Endothelial cell of umbilical vein (primary cell): ENCODE data around the gene GSG1L. TPM values are rescaled to one million over a fixed set of nuclear protein-coding genes. Genes with fewer than 3 reads are reported as not detected.

Experiments
- BruUV-seq: library from RNA; stranded (reverse); fragments of 400-500 nt; replicated peaks from 2 replicates; lab custom pipeline; 2021; lab: Mats Ljungman, UMichigan
- CTCF ChIA-PET: fragments of 300-600, 350-600 bp; sonication (Branson Sonifier 250); formaldehyde crosslinking; loops from one replicate; lab custom pipeline; 2021; ENCODE audit warnings: antibody characterized with exemption, inconsistent platforms; lab: Charles Lee
- POLR2A ChIA-PET: fragments of 300-600, 350-600 bp; sonication (Branson Sonifier 250); formaldehyde crosslinking; loops from one replicate; lab custom pipeline; 2021; ENCODE audit warnings: antibody characterized with exemption, inconsistent platforms; lab: Charles Lee
- DNase-seq: peaks from one replicate; pipeline ENCODE4 v3.0.0-alpha.2; 2011; ENCODE audit warnings: low read depth, low spot score
- FAIRE-seq: peaks from 2 replicates; lab custom pipeline; 2011; peaks lifted over from hg19 to GRCh38; lab: Jason Lieb, UNC
- H2AFZ ChIP-seq: 2 replicates; pipeline ENCODE4 v1.6.0; 2012; ENCODE audit warnings: low read depth, low read length, control low read depth, inconsistent platforms
- H3K27ac ChIP-seq: 2 replicates; pipeline ENCODE4 v1.5.1; 2011; ENCODE audit warnings: low read depth, mild to moderate bottlenecking, control low read depth, low read length, moderate library complexity; ENCODE audit not compliant: insufficient read depth
- H3K27me3 ChIP-seq, 2 experiments: 2 replicates each; pipeline versions ENCODE4 v1.6.0 to v1.6.1; 2011; ENCODE audit warnings: low read length in 2 of 2, mixed read lengths in 1 of 2; ENCODE audit not compliant: control insufficient read depth in 2 of 2, insufficient read depth in 2 of 2
- H3K36me3 ChIP-seq, 2 experiments: 2 replicates in 1 of 2; 3 replicates in 1 of 2; pipeline ENCODE4 v1.5.1; 2011; ENCODE audit warnings: low read length in 2 of 2, mild to moderate bottlenecking in 1 of 2, moderate library complexity in 1 of 2; ENCODE audit not compliant: control insufficient read depth in 2 of 2, insufficient read depth in 2 of 2; ENCODE audit errors: extremely low read depth in 1 of 2
- H3K4me1 ChIP-seq: 3 replicates; pipeline ENCODE4 v1.5.1; 2011; ENCODE audit warnings: mild to moderate bottlenecking, low read length; ENCODE audit not compliant: control insufficient read depth, insufficient read depth; ENCODE audit errors: extremely low read depth
- H3K4me2 ChIP-seq: 2 replicates; pipeline ENCODE4 v1.6.1; 2011; ENCODE audit warnings: low read length, control low read depth, mixed read lengths; ENCODE audit not compliant: insufficient read depth
- H3K4me3 ChIP-seq, 3 experiments: fragments of 200-600 bp in 1 of 3; sonication (generic), shearing (Covaris generic) in 1 of 3; replicated peaks in 1 of 3; 2 replicates each; pipeline ENCODE4 v1.5.1; 2011 to 2016; ENCODE audit warnings: control low read depth in 3 of 3, low read length in 3 of 3, mild to moderate bottlenecking in 2 of 3, inconsistent platforms in 1 of 3, low read depth in 1 of 3, moderate library complexity in 1 of 3; ENCODE audit not compliant: insufficient read depth in 1 of 3
- H3K79me2 ChIP-seq: 2 replicates; pipeline ENCODE4 v1.6.0; 2012; ENCODE audit warnings: low read length, inconsistent platforms; ENCODE audit not compliant: control insufficient read depth, insufficient read depth
- H3K9ac ChIP-seq: replicated peaks from 2 replicates; pipeline ENCODE3; 2011; ENCODE audit warnings: low read length, control low read depth; ENCODE audit not compliant: insufficient read depth; ENCODE audit errors: extremely low read depth
- H3K9me1 ChIP-seq: replicated peaks from 3 replicates; pipeline ENCODE4 v1.6.0; 2011; ENCODE audit warnings: mild to moderate bottlenecking, low read length; ENCODE audit not compliant: control insufficient read depth, insufficient read depth; ENCODE audit errors: extremely low read depth
- H3K9me3 ChIP-seq: replicated peaks from 2 replicates; pipeline ENCODE4 v1.5.1; 2012; ENCODE audit warnings: low read length, inconsistent platforms; ENCODE audit not compliant: control insufficient read depth, insufficient read depth
- H4K20me1 ChIP-seq: replicated peaks from 2 replicates; pipeline ENCODE3; 2011; ENCODE audit warnings: mild to moderate bottlenecking, low read length; ENCODE audit not compliant: control insufficient read depth, insufficient read depth; ENCODE audit errors: extremely low read depth
- EZH2 ChIP-seq: IDR thresholded peaks from 2 replicates; pipeline ENCODE4 v1.6.1; 2012; ENCODE audit warnings: borderline replicate concordance, low read depth, mild to moderate bottlenecking, moderate library complexity, low read length, inconsistent platforms; ENCODE audit not compliant: severe bottlenecking
- FOS ChIP-seq: IDR thresholded peaks from 2 replicates; pipeline ENCODE4 v1.6.1; 2011; ENCODE audit warnings: mild to moderate bottlenecking, low read length, moderate library complexity, borderline replicate concordance; ENCODE audit not compliant: insufficient read depth
- GATA2 ChIP-seq: IDR thresholded peaks from 2 replicates; pipeline ENCODE4 v1.7.0; 2011; ENCODE audit warnings: low read depth, mild to moderate bottlenecking, moderate library complexity, mixed read lengths, low read length; ENCODE audit not compliant: insufficient read length, insufficient read depth
- JUN ChIP-seq: IDR thresholded peaks from 2 replicates; pipeline ENCODE4 v1.6.1; 2011; ENCODE audit warnings: borderline replicate concordance, low read depth; ENCODE audit not compliant: insufficient read length, insufficient read depth
- MAX ChIP-seq: IDR thresholded peaks from 2 replicates; pipeline ENCODE4 v1.6.1; 2011; ENCODE audit not compliant: insufficient read depth, insufficient read length
- MYC ChIP-seq: IDR thresholded peaks from one replicate; pipeline ENCODE4 v1.6.1; 2011; ENCODE audit warnings: mild to moderate bottlenecking, low read depth, low read length
- POLR2A ChIP-seq: IDR thresholded peaks from 2 replicates; pipeline ENCODE4 v1.6.1; 2012; ENCODE audit warnings: low read depth, mild to moderate bottlenecking, control low read depth, low read length
- POLR2AphosphoS5 ChIP-seq: IDR thresholded peaks from 2 replicates; pipeline ENCODE4 v1.6.1; 2012; ENCODE audit warnings: low read depth, mild to moderate bottlenecking, control low read depth, low read length, moderate library complexity; ENCODE audit not compliant: insufficient read depth
- dilution Hi-C: fragments of 300-500 bp; cut with MboI; formaldehyde crosslinking; loops from one replicate; pipeline ENCODE4 v1.15.0; 2019; ENCODE audit warnings: low sequenced_read_pairs; ENCODE audit not compliant: extremely low pct_ligation_motif_present
- intact Hi-C: fragments of 100-400 bp; cut with micrococcal nuclease; formaldehyde crosslinking; loops from one replicate; pipeline ENCODE4 v1.10.0; 2022
- polyA plus RNA-seq, 4 experiments: library from polyadenylated mRNA; depleted of rRNA in 3 of 4; stranded (reverse) in 3 of 4; unstranded in 1 of 4; fragments of >200 nt; gene quantifications; 2 replicates each; pipeline versions ENCODE4 v1.2.1 to v1.2.3, GENCODE V29; 2011 to 2012; ENCODE audit warnings: missing spikeins in 1 of 4
- total RNA-seq: library from RNA; stranded (reverse); gene quantifications from 2 replicates; pipeline ENCODE4 v1.2.3, GENCODE V29; 2021
- TF ChIP-seq, protein P1 (sequence below), 2 donors: IDR thresholded peaks; 1 replicate in 1 of 2; 2 replicates in 1 of 2; pipeline ENCODE4 v1.5.1; 2011; ENCODE audit warnings: low read length in 2 of 2, mild to moderate bottlenecking in 2 of 2, moderate library complexity in 2 of 2, control low read depth in 1 of 2, inconsistent platforms in 1 of 2, low read depth in 1 of 2; ENCODE audit not compliant: insufficient read depth in 1 of 2; ENCODE audit errors: extremely low read depth in 1 of 2

Gene GSG1L
- total and polyA plus RNA-seq, 2 donors (not counting 3 experiments of a cell fraction or from before 2014, with no cell fraction given): 0.06 TPM; not detected in 1

DNA sequence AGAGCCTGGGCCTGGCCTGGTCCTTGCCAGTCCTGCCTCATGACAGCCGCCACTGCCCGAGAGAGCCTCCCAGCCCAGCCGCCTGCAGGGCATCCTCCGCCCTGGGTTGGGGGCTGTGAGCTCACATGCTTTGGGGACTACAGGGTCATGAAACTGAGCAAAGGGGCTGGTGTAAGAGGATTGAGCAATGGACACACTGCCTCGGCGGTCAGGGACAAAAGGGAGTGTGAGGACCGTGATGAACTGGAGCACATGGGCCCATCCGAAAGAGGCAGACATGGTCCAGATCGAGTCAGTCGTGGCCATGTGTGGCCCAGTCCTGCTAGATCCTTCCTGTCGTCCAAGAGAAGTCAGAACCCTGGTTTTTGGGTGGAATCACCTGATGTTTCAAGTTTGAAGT lies 52.3 kb downstream of the GSG1L start:
- no peak overlapping the region for H2AFZ ChIP-seq
- no TSS peak for BruUV-seq
- no peaks in the 10 kb centered on the region for H3K79me2 ChIP-seq
- H3K9ac ChIP-seq: no peak overlapping the region
- no peak overlapping the region for H3K27ac ChIP-seq
- H3K9me3 ChIP-seq: no peaks in the 10 kb centered on the region
- H3K4me3 ChIP-seq: no peak overlapping the region
- no peaks in the 10 kb centered on the region for H3K36me3 ChIP-seq
- no peak overlapping the region for H3K4me2 ChIP-seq
- no peaks in the 10 kb centered on the region for H3K9me1 ChIP-seq
- no peaks in the 10 kb centered on the region for H3K4me1 ChIP-seq
- intact Hi-C loops (no loop called here), dilution Hi-C loops (no loop called here)
- CTCF ChIA-PET: no interaction called here
- TF ChIP-seq MAX: no peak
- no peak for TF ChIP-seq JUN
- no peak for TF ChIP-seq FOS
- no peak for TF ChIP-seq GATA2
- no peak for TF ChIP-seq POLR2AphosphoS5
- H4K20me1 ChIP-seq: no peaks in the 10 kb centered on the region
- FAIRE-seq: no peak
- H3K27me3 ChIP-seq: no peaks in the 10 kb centered on the region
- POLR2A ChIA-PET: no interaction called here
- no peak for DNase-seq

- intact Hi-C loops: no loop called here
- Histone ChIP-seq H3K4me2 (no peak overlapping the region), H3K4me1 (no peaks in the 10 kb centered on the region), H3K79me2 (no peaks in the 10 kb centered on the region), H3K27me3 (no peaks in the 10 kb centered on the region), H3K36me3 (no peaks in the 10 kb centered on the region), H3K9me3 (no peaks in the 10 kb centered on the region), H3K4me3 (no peak overlapping the region), H3K27ac (no peak overlapping the region), H2AFZ (no peak overlapping the region), H3K9ac (no peak overlapping the region), H3K9me1 (no peaks in the 10 kb centered on the region), H4K20me1 (no peaks in the 10 kb centered on the region)
- ChIA-PET CTCF (no interaction called here), POLR2A (no interaction called here)
- no TSS peak for BruUV-seq
- dilution Hi-C loops: no loop called here
- FAIRE-seq (no peak), DNase-seq (no peak)
- TF ChIP-seq JUN: no peak
- TF ChIP-seq POLR2A: no peak
- TF ChIP-seq POLR2AphosphoS5: no peak
- TF ChIP-seq EZH2: no peak
- TF ChIP-seq FOS: no peak
- TF ChIP-seq, protein P1, sequence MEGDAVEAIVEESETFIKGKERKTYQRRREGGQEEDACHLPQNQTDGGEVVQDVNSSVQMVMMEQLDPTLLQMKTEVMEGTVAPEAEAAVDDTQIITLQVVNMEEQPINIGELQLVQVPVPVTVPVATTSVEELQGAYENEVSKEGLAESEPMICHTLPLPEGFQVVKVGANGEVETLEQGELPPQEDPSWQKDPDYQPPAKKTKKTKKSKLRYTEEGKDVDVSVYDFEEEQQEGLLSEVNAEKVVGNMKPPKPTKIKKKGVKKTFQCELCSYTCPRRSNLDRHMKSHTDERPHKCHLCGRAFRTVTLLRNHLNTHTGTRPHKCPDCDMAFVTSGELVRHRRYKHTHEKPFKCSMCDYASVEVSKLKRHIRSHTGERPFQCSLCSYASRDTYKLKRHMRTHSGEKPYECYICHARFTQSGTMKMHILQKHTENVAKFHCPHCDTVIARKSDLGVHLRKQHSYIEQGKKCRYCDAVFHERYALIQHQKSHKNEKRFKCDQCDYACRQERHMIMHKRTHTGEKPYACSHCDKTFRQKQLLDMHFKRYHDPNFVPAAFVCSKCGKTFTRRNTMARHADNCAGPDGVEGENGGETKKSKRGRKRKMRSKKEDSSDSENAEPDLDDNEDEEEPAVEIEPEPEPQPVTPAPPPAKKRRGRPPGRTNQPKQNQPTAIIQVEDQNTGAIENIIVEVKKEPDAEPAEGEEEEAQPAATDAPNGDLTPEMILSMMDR (IDR thresholded peaks at IDR 0.05; ENCODE audit: extremely low read depth in 1 of 2, insufficient read depth in 1 of 2, low read depth in 1 of 2, low read length in 2 of 2): no peak
- no peak for TF ChIP-seq GATA2
- TF ChIP-seq MAX: no peak
- TF ChIP-seq MYC: no peak
Measured at GRCh38 chr16:28010671-28011070, 52.8 kb downstream of the GSG1L start.
